ENCODE results near the gene ZDHHC11.
"Not testable (repeated sequence)": the region's sequence is repeated elsewhere in the genome, so short reads cannot be mapped to it uniquely, and the experiment has no call there.

Gene ZDHHC11

DNA sequence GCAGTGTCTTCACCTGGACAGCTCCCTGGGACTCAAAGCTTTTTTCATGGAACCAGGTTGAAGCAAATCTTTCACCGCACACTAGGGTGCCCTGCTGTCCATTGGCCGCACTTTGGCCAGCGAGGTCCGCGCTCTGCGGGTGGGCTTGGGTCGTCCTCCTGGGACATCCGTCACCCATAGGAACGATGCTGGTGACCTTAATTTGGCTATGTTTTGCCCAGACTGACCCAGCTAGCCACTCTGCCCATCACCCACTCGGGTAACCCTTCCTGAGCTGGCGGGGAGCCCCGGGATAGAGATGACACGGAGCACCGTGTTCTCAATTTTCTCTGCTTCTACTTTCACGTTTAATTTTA, 92.1 kb downstream of the ZDHHC11 start:
- TF ChIP-seq, protein P1, sequence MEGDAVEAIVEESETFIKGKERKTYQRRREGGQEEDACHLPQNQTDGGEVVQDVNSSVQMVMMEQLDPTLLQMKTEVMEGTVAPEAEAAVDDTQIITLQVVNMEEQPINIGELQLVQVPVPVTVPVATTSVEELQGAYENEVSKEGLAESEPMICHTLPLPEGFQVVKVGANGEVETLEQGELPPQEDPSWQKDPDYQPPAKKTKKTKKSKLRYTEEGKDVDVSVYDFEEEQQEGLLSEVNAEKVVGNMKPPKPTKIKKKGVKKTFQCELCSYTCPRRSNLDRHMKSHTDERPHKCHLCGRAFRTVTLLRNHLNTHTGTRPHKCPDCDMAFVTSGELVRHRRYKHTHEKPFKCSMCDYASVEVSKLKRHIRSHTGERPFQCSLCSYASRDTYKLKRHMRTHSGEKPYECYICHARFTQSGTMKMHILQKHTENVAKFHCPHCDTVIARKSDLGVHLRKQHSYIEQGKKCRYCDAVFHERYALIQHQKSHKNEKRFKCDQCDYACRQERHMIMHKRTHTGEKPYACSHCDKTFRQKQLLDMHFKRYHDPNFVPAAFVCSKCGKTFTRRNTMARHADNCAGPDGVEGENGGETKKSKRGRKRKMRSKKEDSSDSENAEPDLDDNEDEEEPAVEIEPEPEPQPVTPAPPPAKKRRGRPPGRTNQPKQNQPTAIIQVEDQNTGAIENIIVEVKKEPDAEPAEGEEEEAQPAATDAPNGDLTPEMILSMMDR (IDR thresholded peaks at IDR 0.05; ENCODE audit: insufficient read depth, low read length, poor library complexity, severe bottlenecking): no peak
- Histone ChIP-seq H3K36me3 (ENCODE audit: control insufficient read depth, insufficient read depth, low read length) (no peaks in the 10 kb centered on the region), H3K4me3 (replicated peaks; ENCODE audit: low read depth, low read length) (no peak overlapping the region), H3K27me3 (replicated peaks; ENCODE audit: control insufficient read depth, insufficient read depth, low read length) (no peaks in the 10 kb centered on the region; the same call in 1 of the 2 replicates)
- no peak for DNase-seq (ENCODE audit: extremely low read depth, insufficient read length)

DNA sequence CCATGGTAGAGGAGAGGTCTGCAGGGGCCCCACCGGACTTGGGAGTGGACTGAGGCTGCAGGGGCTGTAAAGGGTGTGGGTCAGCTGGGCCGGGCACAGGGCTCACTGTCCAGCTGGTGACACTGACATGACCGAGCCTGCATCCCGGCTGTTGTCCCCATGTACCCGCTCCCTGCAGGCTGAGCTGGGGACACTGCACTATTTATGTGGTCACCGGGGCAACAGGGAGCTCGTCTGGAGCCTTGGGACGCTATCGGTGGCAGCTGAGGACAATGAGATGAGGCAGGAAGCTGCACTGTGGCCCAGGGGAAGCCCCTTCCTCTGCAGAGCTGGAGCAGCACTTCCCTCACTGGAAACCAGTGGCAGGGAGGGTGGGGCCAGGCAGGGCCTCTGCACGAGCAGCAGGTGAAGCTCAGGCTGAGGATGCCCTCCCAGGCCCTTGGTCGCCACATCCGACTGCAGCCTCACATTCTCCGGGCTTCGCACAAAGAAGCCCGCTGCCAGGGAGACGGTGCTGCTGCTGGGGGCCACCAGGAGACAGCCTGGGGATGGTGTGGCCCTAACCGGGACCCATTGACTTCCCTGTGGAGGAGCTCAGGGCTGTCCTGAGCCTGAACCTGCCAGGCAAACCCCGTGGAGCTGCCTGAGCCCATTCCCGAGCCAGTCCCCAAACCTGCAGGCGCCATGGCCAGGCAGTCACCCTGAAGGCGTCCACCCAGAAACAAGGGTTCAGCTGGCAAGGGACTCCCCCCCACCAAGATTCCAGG, 92.7 kb downstream of the ZDHHC11 start:
- no peak for DNase-seq (ENCODE audit: extremely low read depth, insufficient read length)
- H3K4me3 ChIP-seq (replicated peaks; ENCODE audit: low read depth, low read length): no peak overlapping the region
- TF ChIP-seq, protein P1 (IDR thresholded peaks at IDR 0.05; ENCODE audit: insufficient read depth, low read length, poor library complexity, severe bottlenecking): no peak
- no peaks in the 10 kb centered on the region; the same call in 1 of the 2 replicates for H3K27me3 ChIP-seq (replicated peaks; ENCODE audit: control insufficient read depth, insufficient read depth, low read length)
- no peaks in the 10 kb centered on the region for H3K36me3 ChIP-seq (ENCODE audit: control insufficient read depth, insufficient read depth, low read length)

DNA sequence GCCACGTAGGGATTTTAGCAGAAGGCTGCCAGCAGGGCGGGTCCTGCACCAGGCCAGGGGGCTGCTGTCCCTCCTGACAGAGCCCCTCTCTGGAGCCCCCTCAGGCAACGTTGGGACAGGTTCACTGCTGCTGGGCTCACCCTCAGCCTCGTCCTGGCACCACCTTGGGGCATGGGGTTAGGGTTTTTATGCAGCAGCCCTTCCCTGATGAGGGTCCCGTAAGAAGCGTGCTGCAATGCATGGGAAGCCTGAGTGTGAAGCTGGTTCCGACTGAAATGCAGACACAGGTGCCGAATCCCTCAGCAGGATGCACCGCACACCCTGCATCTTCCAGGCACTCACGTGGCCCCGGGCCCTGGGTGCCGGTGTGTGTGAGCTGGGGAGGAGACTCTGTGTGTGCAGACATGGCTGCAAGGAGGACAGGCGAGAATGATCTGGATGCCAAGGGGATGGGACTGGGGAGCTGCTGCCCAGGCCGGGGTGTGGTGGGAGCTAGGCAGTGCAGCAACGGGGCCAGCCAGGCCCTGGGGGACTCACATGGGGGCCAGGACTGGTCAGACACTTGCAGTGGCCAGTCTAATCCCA, 93.3 kb downstream of the ZDHHC11 start:
- Histone ChIP-seq H3K4me3 (replicated peaks; ENCODE audit: low read depth, low read length) (no peak overlapping the region), H3K27me3 (replicated peaks; ENCODE audit: control insufficient read depth, insufficient read depth, low read length) (no peaks in the 10 kb centered on the region; the same call in 1 of the 2 replicates), H3K36me3 (ENCODE audit: control insufficient read depth, insufficient read depth, low read length) (no peaks in the 10 kb centered on the region)
- TF ChIP-seq, protein P1 (IDR thresholded peaks at IDR 0.05; ENCODE audit: insufficient read depth, low read length, poor library complexity, severe bottlenecking): no peak
- no peak for DNase-seq (ENCODE audit: extremely low read depth, insufficient read length)

DNA sequence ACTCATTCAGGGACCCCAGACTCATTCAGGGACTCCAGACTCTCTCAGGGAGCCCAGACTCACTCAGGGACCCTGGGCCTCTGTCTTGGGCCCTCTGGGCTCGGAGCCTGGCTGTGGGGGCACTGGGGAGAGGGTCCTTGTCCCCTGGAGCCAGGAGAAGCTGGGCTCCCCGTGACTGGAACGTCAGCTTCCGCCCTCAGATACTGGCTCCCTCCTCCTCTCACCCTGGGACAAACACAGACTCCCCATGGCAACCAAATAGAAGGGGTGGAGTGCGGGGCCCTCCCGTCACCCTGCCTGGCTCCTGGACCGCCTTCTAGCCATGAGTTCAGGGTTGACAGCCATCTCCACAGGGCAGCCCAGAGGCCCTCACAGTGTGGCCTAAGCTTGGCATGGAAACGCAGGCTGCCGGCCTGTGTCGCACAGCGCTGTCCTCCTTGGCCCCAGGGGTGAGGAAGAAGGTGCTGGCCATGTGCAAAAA, 93.9 kb downstream of the ZDHHC11 start:
- Histone ChIP-seq H3K4me3 (replicated peaks; ENCODE audit: low read depth, low read length) (no peak overlapping the region), H3K27me3 (replicated peaks; ENCODE audit: control insufficient read depth, insufficient read depth, low read length) (no peaks in the 10 kb centered on the region; the same call in 1 of the 2 replicates), H3K36me3 (ENCODE audit: control insufficient read depth, insufficient read depth, low read length) (no peaks in the 10 kb centered on the region)
- TF ChIP-seq, protein P1 (IDR thresholded peaks at IDR 0.05; ENCODE audit: insufficient read depth, low read length, poor library complexity, severe bottlenecking): no peak
- no peak for DNase-seq (ENCODE audit: extremely low read depth, insufficient read length)

DNA sequence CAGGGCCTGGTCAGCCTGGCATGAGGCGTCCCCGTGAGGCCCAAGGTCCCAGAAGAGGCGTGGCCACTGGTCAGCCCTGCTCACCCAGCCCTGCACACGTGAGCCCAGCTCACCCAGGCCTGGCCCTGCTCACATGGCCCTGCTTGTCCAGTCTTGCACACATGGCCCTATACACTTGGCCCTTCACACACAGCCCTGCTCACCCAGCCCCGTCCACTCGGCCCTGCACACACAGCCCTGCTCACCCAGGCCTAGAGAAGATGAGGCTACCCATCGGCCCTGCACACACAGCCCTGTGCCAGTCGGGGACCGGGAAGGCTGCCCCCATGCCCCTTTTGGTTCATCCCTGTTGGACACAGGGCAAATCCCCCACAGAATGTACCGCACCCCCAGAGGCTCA, 94.6 kb downstream of the ZDHHC11 start:
- no peaks in the 10 kb centered on the region for H3K36me3 ChIP-seq (ENCODE audit: control insufficient read depth, insufficient read depth, low read length)
- no peaks in the 10 kb centered on the region; the same call in 1 of the 2 replicates for H3K27me3 ChIP-seq (replicated peaks; ENCODE audit: control insufficient read depth, insufficient read depth, low read length)
- no peak overlapping the region for H3K4me3 ChIP-seq (replicated peaks; ENCODE audit: low read depth, low read length)
- TF ChIP-seq, protein P1 (IDR thresholded peaks at IDR 0.05; ENCODE audit: insufficient read depth, low read length, poor library complexity, severe bottlenecking): no peak
- DNase-seq (ENCODE audit: extremely low read depth, insufficient read length): no peak

DNA sequence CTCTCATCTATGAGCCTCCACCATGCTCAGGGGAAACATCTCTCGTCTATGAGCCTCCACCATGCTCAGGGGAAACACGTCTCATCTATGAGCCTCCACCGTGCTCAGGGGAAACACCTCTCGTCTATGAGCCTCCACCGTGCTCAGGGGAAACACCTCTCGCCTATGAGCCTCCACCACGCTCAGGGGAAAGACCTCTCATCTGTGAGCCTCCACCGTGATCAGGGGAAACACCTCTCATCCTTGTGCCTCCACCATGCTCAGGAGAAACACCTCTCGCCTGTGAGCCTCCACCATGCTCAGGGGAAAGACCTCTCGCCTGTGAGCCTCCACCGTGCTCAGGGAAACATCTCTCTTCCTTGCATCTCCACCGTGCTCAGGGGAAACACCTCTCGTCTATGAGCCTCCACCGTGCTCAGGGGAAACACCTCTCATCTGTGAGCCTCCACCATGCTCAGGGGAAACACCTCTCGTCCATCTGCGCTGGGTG, 96.6 kb downstream of the ZDHHC11 start:
- DNase-seq (ENCODE audit: extremely low read depth, insufficient read length); H3K36me3 ChIP-seq (ENCODE audit: control insufficient read depth, insufficient read depth, low read length): not testable (repeated sequence)

DNA sequence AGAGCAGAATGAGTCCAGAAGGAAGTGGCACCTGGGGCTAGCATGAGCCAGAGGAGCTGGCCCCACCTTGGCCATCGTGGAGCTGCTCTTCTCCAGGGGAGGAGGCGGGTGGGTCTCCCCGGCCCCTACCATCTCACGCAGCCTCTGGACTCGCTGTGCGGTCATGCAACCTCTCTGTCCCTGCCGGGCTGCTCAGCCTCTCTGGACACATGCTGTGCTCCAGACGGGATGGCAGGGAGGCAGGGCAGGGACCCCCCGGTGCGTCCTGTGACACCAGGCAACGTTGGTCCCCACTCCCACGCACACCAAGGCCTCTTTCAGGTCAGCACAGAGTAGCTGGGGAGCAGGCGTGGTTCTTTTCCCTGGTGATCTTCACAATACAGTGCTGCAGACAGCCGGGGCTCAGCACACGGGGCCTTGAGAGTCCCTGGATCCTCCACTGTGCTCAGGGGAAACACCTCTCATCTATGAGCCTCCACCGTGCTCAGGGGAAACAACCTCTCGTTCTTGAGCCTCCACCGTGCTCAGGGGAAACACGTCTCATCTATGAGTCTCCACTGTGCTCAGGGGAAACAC, 97.1 kb downstream of the ZDHHC11 start:
- not testable (repeated sequence) for H3K27me3 ChIP-seq (replicated peaks; ENCODE audit: control insufficient read depth, insufficient read depth, low read length); H3K4me3 ChIP-seq (replicated peaks; ENCODE audit: low read depth, low read length); H3K36me3 ChIP-seq (ENCODE audit: control insufficient read depth, insufficient read depth, low read length); DNase-seq (ENCODE audit: extremely low read depth, insufficient read length)

More for the DNA sequence above, 96.6 kb downstream of the ZDHHC11 start:
- H3K4me3 ChIP-seq (replicated peaks; ENCODE audit: low read depth, low read length); H3K27me3 ChIP-seq (replicated peaks; ENCODE audit: control insufficient read depth, insufficient read depth, low read length): not testable (repeated sequence)

DNA sequence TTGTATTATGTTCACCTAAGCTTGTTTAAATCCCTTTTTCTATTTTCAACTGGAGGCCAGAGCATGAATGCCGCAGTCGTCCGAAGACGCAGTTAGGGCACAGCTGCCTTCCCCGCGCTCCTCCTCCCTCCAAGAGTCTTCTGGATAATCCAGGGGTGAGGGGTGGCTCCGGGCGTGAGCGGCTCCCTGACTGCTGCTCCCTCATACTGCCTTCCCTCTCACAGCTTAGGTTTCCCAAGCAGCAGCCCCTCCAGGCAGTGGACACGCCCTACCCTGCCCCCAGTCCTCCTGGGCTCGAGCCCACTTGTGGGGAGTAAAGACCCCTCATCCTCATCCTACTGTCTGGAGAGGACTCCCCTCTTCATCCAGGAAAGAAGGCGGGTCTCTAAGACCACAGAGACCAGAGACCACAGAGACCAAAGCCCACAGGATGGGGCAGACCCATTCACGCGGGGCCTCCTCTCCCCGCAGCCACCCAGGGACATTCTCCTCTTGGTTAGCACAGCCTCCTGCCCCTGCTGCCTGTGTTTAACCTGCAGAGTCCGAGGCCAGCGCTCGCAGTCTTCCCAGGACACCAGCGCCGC, 98.2 kb downstream of the ZDHHC11 start:
- DNase-seq (ENCODE audit: extremely low read depth, insufficient read length); H3K36me3 ChIP-seq (ENCODE audit: control insufficient read depth, insufficient read depth, low read length); H3K27me3 ChIP-seq (replicated peaks; ENCODE audit: control insufficient read depth, insufficient read depth, low read length); H3K4me3 ChIP-seq (replicated peaks; ENCODE audit: low read depth, low read length): not testable (repeated sequence)
